MCF 10A (cell line): ENCODE measurements around the gene SMAD3. TPM values are rescaled to one million over a fixed set of nuclear protein-coding genes. Genes with fewer than 3 reads are reported as not detected.
A peak's percentile ranks its signal among the peaks of the same experiment; 100 is the strongest.

Experiments used
- BruUV-seq: library from RNA; stranded (reverse); fragments of 400-500 nt; replicated peaks from 2 replicates; lab custom pipeline; 2021; lab: Mats Ljungman, UMichigan
- CTCF ChIA-PET: fragments of 300-600 bp; sonication (Branson Sonifier 250); formaldehyde crosslinking; extraction: SDS; loops from one replicate; lab custom pipeline; 2021; ENCODE audit warnings: antibody characterized with exemption, inconsistent platforms; lab: Yijun Ruan, JAX
- POLR2A ChIA-PET: fragments of 300-600, 350-650 bp; sonication (Branson Sonifier 250); formaldehyde crosslinking; extraction: SDS; loops from one replicate; lab custom pipeline; 2020; ENCODE audit warnings: antibody characterized with exemption, inconsistent platforms; lab: Yijun Ruan, JAX
- DNase-seq: peaks from one replicate; pipeline ENCODE4 v3.0.0-alpha.2; 2018; ENCODE audit not compliant: unreplicated experiment
- H3K27ac Mint-ChIP-seq: one replicate; pipeline ENCODE4 v1.8.0; 2022; ENCODE audit warnings: mild to moderate bottlenecking, low read depth, mixed read lengths; ENCODE audit not compliant: unreplicated experiment
- H3K27me3 Mint-ChIP-seq: one replicate; pipeline ENCODE4 v1.8.0; 2022; ENCODE audit warnings: mixed read lengths; ENCODE audit not compliant: insufficient read depth, unreplicated experiment
- H3K36me3 Mint-ChIP-seq: one replicate; pipeline ENCODE4 v1.8.0; 2022; ENCODE audit warnings: mild to moderate bottlenecking, moderate library complexity, mixed read lengths; ENCODE audit not compliant: insufficient read depth, unreplicated experiment
- H3K4me1 Mint-ChIP-seq: one replicate; pipeline ENCODE4 v1.8.0; 2022; ENCODE audit warnings: mixed read lengths; ENCODE audit not compliant: insufficient read depth, unreplicated experiment
- H3K4me3 Mint-ChIP-seq: one replicate; pipeline ENCODE4 v1.8.0; 2022; ENCODE audit warnings: mild to moderate bottlenecking, moderate library complexity, mixed read lengths; ENCODE audit not compliant: unreplicated experiment
- H3K9me3 Mint-ChIP-seq: one replicate; pipeline ENCODE4 v1.8.0; 2022; ENCODE audit warnings: mixed read lengths; ENCODE audit not compliant: unreplicated experiment
- intact Hi-C: fragments of 100-400 bp; cut with micrococcal nuclease; formaldehyde crosslinking; loops from 2 replicates; pipeline ENCODE4 v1.14.1; 2022
- total RNA-seq: library from RNA; stranded (reverse); gene quantifications from 2 replicates; pipeline ENCODE4 v1.2.3, GENCODE V29; 2022
- TF ChIP-seq, protein P1 (sequence below): fragments of 200-600 bp; IDR thresholded peaks from one replicate; pipeline ENCODE4 v1.8.0; 2022; ENCODE audit warnings: antibody characterized with exemption, mild to moderate bottlenecking; ENCODE audit not compliant: unreplicated experiment

Gene SMAD3
- total RNA-seq, 1 experiment from 2014 or later, result 19.9 TPM

DNA sequence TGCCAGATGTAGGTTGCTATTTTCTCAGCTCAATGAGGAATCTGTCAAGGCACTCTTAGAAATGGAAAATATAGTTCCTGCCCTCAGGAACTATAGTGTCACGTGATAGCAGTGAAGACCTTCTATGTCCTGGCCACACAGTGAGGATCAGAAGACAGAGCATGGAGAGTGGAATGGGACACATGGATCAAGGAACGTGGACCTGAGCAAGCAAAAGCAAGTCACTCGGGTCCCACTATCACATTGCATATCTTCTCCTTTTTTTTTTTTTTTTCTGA lies 21.2 kb downstream of the SMAD3 start:
- Mint-ChIP-seq H3K36me3 (peaks cover 4% of the 10 kb centered on the region), H3K4me3 (no peak overlapping the region), H3K9me3 (no peaks in the 10 kb centered on the region), H3K27me3 (no peaks in the 10 kb centered on the region), H3K27ac (no peak overlapping the region), H3K4me1 (peaks cover 53% of the 10 kb centered on the region)
- TF ChIP-seq, protein P1, sequence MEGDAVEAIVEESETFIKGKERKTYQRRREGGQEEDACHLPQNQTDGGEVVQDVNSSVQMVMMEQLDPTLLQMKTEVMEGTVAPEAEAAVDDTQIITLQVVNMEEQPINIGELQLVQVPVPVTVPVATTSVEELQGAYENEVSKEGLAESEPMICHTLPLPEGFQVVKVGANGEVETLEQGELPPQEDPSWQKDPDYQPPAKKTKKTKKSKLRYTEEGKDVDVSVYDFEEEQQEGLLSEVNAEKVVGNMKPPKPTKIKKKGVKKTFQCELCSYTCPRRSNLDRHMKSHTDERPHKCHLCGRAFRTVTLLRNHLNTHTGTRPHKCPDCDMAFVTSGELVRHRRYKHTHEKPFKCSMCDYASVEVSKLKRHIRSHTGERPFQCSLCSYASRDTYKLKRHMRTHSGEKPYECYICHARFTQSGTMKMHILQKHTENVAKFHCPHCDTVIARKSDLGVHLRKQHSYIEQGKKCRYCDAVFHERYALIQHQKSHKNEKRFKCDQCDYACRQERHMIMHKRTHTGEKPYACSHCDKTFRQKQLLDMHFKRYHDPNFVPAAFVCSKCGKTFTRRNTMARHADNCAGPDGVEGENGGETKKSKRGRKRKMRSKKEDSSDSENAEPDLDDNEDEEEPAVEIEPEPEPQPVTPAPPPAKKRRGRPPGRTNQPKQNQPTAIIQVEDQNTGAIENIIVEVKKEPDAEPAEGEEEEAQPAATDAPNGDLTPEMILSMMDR, result no peak
- BruUV-seq, result no TSS peak
- no peak for DNase-seq
- intact Hi-C loops, result no loop called here
- ChIA-PET CTCF (no interaction called here), POLR2A (interaction anchor here (0.7 kb wide), 1 partner anchor 39 kb away, joined by 4 read pairs; no protein-coding TSS in a partner anchor)

DNA sequence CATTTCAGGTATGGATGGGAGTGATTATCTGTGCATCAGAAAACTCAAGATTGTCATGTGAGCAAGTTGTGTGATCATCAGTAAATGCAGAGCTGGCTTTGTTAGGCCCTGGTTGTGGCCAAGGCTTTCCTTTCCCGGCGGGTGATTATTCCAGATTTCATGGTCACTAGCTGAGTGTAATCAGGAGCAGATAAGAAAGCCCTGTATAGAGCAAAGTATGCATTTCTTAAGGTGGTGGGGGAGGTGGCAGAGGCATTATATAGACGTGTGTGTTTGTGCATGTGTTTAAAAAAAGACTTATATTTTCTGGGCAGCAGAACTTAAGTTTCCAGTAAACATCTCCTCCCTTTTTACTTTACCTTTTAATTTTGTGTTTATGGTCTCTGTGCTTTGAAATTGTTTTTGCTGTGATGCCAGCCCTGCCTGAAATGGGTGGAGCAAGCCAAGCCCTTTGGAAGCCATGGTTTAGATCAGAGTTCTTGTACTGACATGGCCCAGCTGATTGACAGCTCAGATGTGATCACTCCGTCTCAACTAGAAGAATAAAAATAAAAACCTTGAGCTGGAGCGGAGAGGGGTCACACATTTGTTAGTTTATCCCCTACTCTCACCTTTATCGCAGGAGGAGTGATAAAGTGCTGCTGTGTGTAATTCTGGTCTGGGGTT lies 22.2 kb downstream of the SMAD3 start:
- POLR2A ChIA-PET, result interaction anchor here (0.6 to 1.1 kb wide), 4 partner anchors 9 to 650 kb away, joined by 3 to 4 read pairs (median 3); no protein-coding TSS in a partner anchor
- TF ChIP-seq, protein P1, result no peak
- no peak overlapping the region for H3K4me3 Mint-ChIP-seq

DNA sequence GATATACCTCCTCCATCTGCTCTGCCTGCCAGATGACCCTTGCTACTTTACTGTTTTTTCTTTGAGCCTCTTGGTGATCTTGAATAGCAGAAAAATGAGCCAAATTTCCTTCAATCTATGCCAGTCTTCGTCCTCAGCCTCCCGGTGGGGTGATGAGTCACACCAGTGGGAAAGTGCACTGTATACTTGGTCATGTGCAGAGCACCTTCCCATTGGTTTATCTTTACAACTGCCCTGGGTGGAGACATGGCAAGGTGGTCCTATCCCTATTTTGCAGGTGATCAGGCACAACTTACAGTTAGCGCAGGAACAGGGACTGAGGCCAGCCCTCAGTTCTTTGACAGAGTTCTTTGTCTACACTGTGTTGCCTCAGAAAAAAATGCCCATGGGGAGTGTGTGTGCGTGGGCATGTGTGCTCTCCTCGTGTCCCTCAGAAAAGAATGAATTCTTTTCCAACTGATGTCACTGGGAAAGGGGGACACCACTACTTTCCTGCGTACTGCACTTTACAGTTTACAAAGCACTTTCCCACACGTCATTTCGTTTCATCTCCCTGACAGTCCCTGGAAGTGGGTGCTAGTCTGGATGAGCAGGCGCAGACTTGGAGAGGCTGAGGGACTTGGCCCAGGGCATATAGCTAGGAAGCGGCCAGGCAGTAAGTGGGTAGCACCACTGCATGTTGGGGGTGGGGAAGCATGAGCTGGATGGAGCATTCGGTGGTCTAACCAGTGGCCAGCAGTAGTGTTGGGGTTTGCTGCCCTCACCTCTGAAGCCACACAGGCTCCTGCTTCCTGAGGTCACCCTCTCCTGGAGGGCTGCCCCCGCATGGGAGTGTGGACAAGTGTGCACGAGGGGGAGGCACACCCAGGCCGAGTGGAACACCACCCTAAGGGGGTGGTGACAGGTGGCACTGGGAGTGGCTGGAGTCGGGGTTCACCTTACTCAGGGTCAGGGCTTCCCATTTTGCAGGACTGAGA lies 24.1 kb downstream of the SMAD3 start:
- H3K36me3 Mint-ChIP-seq, result no peaks in the 10 kb centered on the region
- POLR2A ChIA-PET, result interaction anchor here (0.8 to 1.0 kb wide), 3 partner anchors 10 to 36 kb away, joined by 3 to 5 read pairs (median 3); no protein-coding TSS in a partner anchor
- no TSS peak for BruUV-seq

More for the DNA sequence above, 22.2 kb downstream of the SMAD3 start:
- no TSS peak for BruUV-seq
- no peak for DNase-seq
- Mint-ChIP-seq H3K36me3 (peaks cover 4% of the 10 kb centered on the region), H3K27ac (no peak overlapping the region), H3K27me3 (no peaks in the 10 kb centered on the region), H3K9me3 (no peaks in the 10 kb centered on the region), H3K4me1 (peaks cover 52% of the 10 kb centered on the region)
- CTCF ChIA-PET, result no interaction called here
- intact Hi-C loops, result no loop called here

More for the DNA sequence above, 24.1 kb downstream of the SMAD3 start:
- H3K4me3 Mint-ChIP-seq, result no peak overlapping the region
- intact Hi-C loops, result no loop called here
- H3K4me1 Mint-ChIP-seq, result peaks cover 48% of the 10 kb centered on the region
- H3K27me3 Mint-ChIP-seq, result no peaks in the 10 kb centered on the region
- TF ChIP-seq, protein P1, result no peak
- H3K9me3 Mint-ChIP-seq, result no peaks in the 10 kb centered on the region
- peak overlapping the region; percentile 35 for H3K27ac Mint-ChIP-seq
- DNase-seq, result peak; percentile 75
- CTCF ChIA-PET, result interaction anchor here (0.5 to 1.5 kb wide), 3 partner anchors 8 to 20 kb away, joined by 3 to 4 read pairs (median 4); no protein-coding TSS in a partner anchor
